Measurements from ENCODE around the gene TOGARAM2. TPM values are rescaled to one million over a fixed set of nuclear protein-coding genes. Genes with fewer than 3 reads are reported as not detected.
A peak's percentile ranks its signal among the peaks of the same experiment; 100 is the strongest.

Gene TOGARAM2
- total RNA-seq, 2 experiments from 2014 or later = 10.0 to 10.5 TPM

DNA sequence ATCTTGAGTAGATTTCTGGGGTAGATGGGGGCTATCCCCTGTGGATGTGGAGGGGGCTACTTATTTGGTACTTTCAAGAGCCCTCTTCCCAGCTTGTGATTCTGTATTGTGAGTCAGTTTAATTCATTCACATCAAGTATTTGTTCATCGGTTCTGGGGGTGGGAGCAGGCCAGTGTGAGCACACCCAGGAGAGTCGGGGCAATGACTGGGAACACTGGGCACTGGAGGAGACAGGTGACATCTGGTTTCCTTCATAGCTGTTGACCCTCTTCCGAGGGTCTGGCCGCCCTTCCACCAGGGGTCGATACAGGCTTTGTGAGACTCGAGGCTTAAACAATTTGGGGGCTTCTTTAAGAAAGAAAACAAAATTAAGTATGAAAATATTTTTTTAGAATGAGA lies 2.5 kb upstream of the TOGARAM2 start:
- ATAC-seq = no peak
- H3K27ac Mint-ChIP-seq = peak overlapping the region; percentile 1
- no peaks in the 10 kb centered on the region for H3K36me3 Mint-ChIP-seq (ENCODE audit: low read depth)
- DNase-seq = no peak
- H3K27me3 Mint-ChIP-seq (ENCODE audit: low read depth) = no peaks in the 10 kb centered on the region
- POLR2A ChIA-PET = no interaction called here
- H3K9me3 Mint-ChIP-seq (ENCODE audit: insufficient read depth) = no peaks in the 10 kb centered on the region
- peaks cover 3% of the 10 kb centered on the region for H3K4me1 Mint-ChIP-seq (ENCODE audit: low read depth)
- no peak overlapping the region for H3K4me3 Mint-ChIP-seq
- CTCF ChIA-PET = interaction anchor here (0.9 kb wide), 1 partner anchor 219 kb away, joined by 3 read pairs; no protein-coding TSS in a partner anchor

GRCh38 chr2:28979041-28979440 lies 2.1 kb upstream of the TOGARAM2 start:
- H3K4me1 Mint-ChIP-seq (ENCODE audit: low read depth) = peaks cover 3% of the 10 kb centered on the region
- H3K4me3 Mint-ChIP-seq = no peak overlapping the region
- ChIA-PET CTCF (no interaction called here), POLR2A (no interaction called here)
- H3K27ac Mint-ChIP-seq = no peak overlapping the region
- no peaks in the 10 kb centered on the region for H3K9me3 Mint-ChIP-seq (ENCODE audit: insufficient read depth)
- H3K36me3 Mint-ChIP-seq (ENCODE audit: low read depth) = no peaks in the 10 kb centered on the region
- H3K27me3 Mint-ChIP-seq (ENCODE audit: low read depth) = no peaks in the 10 kb centered on the region
- DNase-seq = no peak
- ATAC-seq = no peak

- ATAC-seq = no peak
- H3K9me3 Mint-ChIP-seq (ENCODE audit: insufficient read depth) = no peaks in the 10 kb centered on the region
- H3K27ac Mint-ChIP-seq = no peak overlapping the region
Measured at GRCh38 chr2:28979576-28980366, 1.3 kb upstream of the TOGARAM2 start.

DNA sequence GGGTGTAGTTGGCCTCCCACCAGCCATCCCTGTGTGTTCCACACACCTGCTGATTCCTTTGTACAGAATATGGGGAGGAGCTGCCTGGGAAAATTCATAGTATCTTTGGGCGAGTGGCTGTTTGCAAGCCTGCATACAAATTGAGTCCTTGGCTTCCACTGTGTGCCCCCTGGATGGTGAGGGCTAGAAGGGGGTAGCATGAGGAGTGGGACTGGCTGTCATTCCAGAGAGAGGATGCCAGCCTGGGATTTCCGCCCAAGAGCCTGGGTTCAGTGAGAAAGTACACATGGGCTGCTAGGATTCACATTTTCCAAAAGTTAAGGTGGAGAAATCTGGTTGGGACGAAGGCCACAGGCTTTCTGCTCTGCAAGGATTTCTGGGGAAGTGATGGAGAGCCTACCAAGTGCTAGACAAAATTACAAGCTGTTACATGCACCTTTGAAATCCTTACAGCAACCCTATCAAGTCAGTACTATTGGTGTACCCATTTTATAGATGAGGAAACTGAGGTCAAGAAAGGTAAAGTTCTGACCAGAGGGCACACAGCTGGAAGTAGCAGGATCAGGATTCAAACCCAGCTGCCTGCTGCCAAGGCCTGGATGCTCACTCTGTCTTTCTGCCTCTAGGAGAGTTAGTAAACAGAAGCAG lies 606 bp upstream of the TOGARAM2 start:
- no peak overlapping the region for H3K4me3 Mint-ChIP-seq
- no peaks in the 10 kb centered on the region for H3K9me3 Mint-ChIP-seq (ENCODE audit: insufficient read depth)
- ATAC-seq = no peak
- no peak for DNase-seq
- no peak overlapping the region for H3K27ac Mint-ChIP-seq
- POLR2A ChIA-PET = interaction anchor here (0.9 kb wide), 1 partner anchor 135 kb away, joined by 3 read pairs; no protein-coding TSS in a partner anchor
- peaks cover 3% of the 10 kb centered on the region for H3K4me1 Mint-ChIP-seq (ENCODE audit: low read depth)
- no peaks in the 10 kb centered on the region for H3K27me3 Mint-ChIP-seq (ENCODE audit: low read depth)
- H3K36me3 Mint-ChIP-seq (ENCODE audit: low read depth) = no peaks in the 10 kb centered on the region
- CTCF ChIA-PET = no interaction called here

More at GRCh38 chr2:28979576-28980366, 1.3 kb upstream of the TOGARAM2 start:
- CTCF ChIA-PET = no interaction called here
- H3K4me3 Mint-ChIP-seq = no peak overlapping the region
- POLR2A ChIA-PET = interaction anchor here (0.9 kb wide), 1 partner anchor 136 kb away, joined by 3 read pairs; no protein-coding TSS in a partner anchor
- H3K36me3 Mint-ChIP-seq (ENCODE audit: low read depth) = no peaks in the 10 kb centered on the region
- DNase-seq = no peak
- peaks cover 3% of the 10 kb centered on the region for H3K4me1 Mint-ChIP-seq (ENCODE audit: low read depth)
- no peaks in the 10 kb centered on the region for H3K27me3 Mint-ChIP-seq (ENCODE audit: low read depth)

GRCh38 chr2:28981620-28982376 lies 700 bp downstream of the TOGARAM2 start:
- no peak for ATAC-seq
- H3K27me3 Mint-ChIP-seq (ENCODE audit: low read depth) = no peaks in the 10 kb centered on the region
- H3K4me1 Mint-ChIP-seq (ENCODE audit: low read depth) = peaks cover 11% of the 10 kb centered on the region
- H3K9me3 Mint-ChIP-seq (ENCODE audit: insufficient read depth) = no peaks in the 10 kb centered on the region
- H3K4me3 Mint-ChIP-seq = no peak overlapping the region
- CTCF ChIA-PET = interaction anchor here (0.9 kb wide), 1 partner anchor 11 kb away, joined by 3 read pairs; no protein-coding TSS in a partner anchor
- H3K27ac Mint-ChIP-seq = no peak overlapping the region
- no peaks in the 10 kb centered on the region for H3K36me3 Mint-ChIP-seq (ENCODE audit: low read depth)
- POLR2A ChIA-PET = no interaction called here
- DNase-seq = no peak

GRCh38 chr2:28982381-28982950 lies 1.4 kb downstream of the TOGARAM2 start:
- H3K9me3 Mint-ChIP-seq (ENCODE audit: insufficient read depth) = no peaks in the 10 kb centered on the region
- H3K4me1 Mint-ChIP-seq (ENCODE audit: low read depth) = peaks cover 13% of the 10 kb centered on the region
- H3K4me3 Mint-ChIP-seq = no peak overlapping the region
- H3K27ac Mint-ChIP-seq = no peak overlapping the region
- ATAC-seq (no peak), DNase-seq (no peak)
- no peaks in the 10 kb centered on the region for H3K36me3 Mint-ChIP-seq (ENCODE audit: low read depth)
- ChIA-PET CTCF (interaction anchor here (0.9 kb wide), 1 partner anchor 11 kb away, joined by 3 read pairs; no protein-coding TSS in a partner anchor), POLR2A (no interaction called here)
- H3K27me3 Mint-ChIP-seq (ENCODE audit: low read depth) = no peaks in the 10 kb centered on the region

GRCh38 chr2:28986429-28986828 lies 5.3 kb downstream of the TOGARAM2 start:
- POLR2A ChIA-PET = no interaction called here
- DNase-seq = no peak
- H3K4me3 Mint-ChIP-seq = no peak overlapping the region

DNA sequence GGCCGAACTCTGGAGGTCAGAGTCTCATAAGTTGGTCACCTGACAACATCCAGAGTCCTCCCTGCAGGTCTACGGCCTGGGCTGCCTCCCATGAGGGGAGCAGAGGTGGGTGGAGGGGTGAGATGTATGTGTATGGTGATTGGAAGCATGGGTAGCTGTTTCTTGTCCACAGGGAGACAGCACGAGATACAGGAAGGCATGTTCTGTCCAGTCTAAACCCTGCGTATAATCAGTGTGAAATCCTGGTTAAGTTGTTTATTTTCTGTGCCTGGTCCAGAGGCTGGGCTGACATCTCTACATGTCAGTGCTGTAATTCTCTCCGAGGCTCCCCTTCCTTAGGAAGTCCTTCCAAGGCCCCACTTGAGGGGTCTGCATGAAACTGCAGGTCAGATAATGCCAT lies 8.9 kb downstream of the TOGARAM2 start:
- ATAC-seq = no peak
- Mint-ChIP-seq H3K27ac (no peak overlapping the region), H3K27me3 (ENCODE audit: low read depth) (peaks cover 4% of the 10 kb centered on the region), H3K36me3 (ENCODE audit: low read depth) (no peaks in the 10 kb centered on the region), H3K9me3 (ENCODE audit: insufficient read depth) (no peaks in the 10 kb centered on the region), H3K4me3 (no peak overlapping the region), H3K4me1 (ENCODE audit: low read depth) (peaks cover 10% of the 10 kb centered on the region)
- DNase-seq = no peak
- ChIA-PET POLR2A (no interaction called here), CTCF (no interaction called here)

More at GRCh38 chr2:28986429-28986828, 5.3 kb downstream of the TOGARAM2 start:
- Mint-ChIP-seq H3K27ac (no peak overlapping the region), H3K4me1 (ENCODE audit: low read depth) (peaks cover 10% of the 10 kb centered on the region), H3K9me3 (ENCODE audit: insufficient read depth) (no peaks in the 10 kb centered on the region), H3K36me3 (ENCODE audit: low read depth) (no peaks in the 10 kb centered on the region), H3K27me3 (ENCODE audit: low read depth) (peaks cover 4% of the 10 kb centered on the region)
- no peak for ATAC-seq
- CTCF ChIA-PET = no interaction called here

DNA sequence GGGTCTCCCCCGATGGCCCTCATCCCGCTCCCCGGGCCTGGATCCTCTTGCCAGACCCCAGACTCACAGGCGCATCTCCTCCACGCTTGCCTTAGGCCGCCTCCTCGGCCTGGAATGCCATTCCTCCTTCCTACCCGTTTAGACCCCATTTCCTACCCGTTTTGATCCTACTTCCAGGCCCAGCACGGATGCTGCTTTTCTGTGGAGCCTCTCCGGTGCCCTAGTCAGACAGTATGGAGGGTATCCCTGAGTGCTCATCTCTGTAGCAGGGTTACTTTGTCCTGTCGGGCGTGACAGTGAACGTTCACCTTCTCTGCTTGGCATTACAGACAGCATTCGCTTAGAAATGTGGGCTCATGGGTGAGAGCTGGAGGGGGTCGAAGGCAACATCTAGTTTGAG lies 9.3 kb downstream of the TOGARAM2 start:
- Mint-ChIP-seq H3K27ac (no peak overlapping the region), H3K27me3 (ENCODE audit: low read depth) (peaks cover 4% of the 10 kb centered on the region), H3K4me1 (ENCODE audit: low read depth) (peaks cover 10% of the 10 kb centered on the region), H3K36me3 (ENCODE audit: low read depth) (no peaks in the 10 kb centered on the region), H3K4me3 (no peak overlapping the region), H3K9me3 (ENCODE audit: insufficient read depth) (no peaks in the 10 kb centered on the region)
- ChIA-PET POLR2A (no interaction called here), CTCF (no interaction called here)
- no peak for DNase-seq
- no peak for ATAC-seq

- DNase-seq = no peak
- CTCF ChIA-PET = no interaction called here
- no peak overlapping the region for H3K27ac Mint-ChIP-seq
Measured at GRCh38 chr2:28991021-28991420, 9.9 kb downstream of the TOGARAM2 start.

GRCh38 chr2:28991460-28991859 lies 10.4 kb downstream of the TOGARAM2 start:
- H3K36me3 Mint-ChIP-seq (ENCODE audit: low read depth) = no peaks in the 10 kb centered on the region
- CTCF ChIA-PET = no interaction called here
- H3K27ac Mint-ChIP-seq = no peak overlapping the region
- DNase-seq = no peak
- POLR2A ChIA-PET = interaction anchor here (0.7 kb wide), 1 partner anchor 47 kb away, joined by 3 read pairs; no protein-coding TSS in a partner anchor
- ATAC-seq = no peak
- H3K4me1 Mint-ChIP-seq (ENCODE audit: low read depth) = peaks cover 6% of the 10 kb centered on the region
- no peak overlapping the region for H3K4me3 Mint-ChIP-seq
- peaks cover 4% of the 10 kb centered on the region for H3K27me3 Mint-ChIP-seq (ENCODE audit: low read depth)
- no peaks in the 10 kb centered on the region for H3K9me3 Mint-ChIP-seq (ENCODE audit: insufficient read depth)

More at GRCh38 chr2:28991021-28991420, 9.9 kb downstream of the TOGARAM2 start:
- H3K4me1 Mint-ChIP-seq (ENCODE audit: low read depth) = peaks cover 10% of the 10 kb centered on the region
- peaks cover 4% of the 10 kb centered on the region for H3K27me3 Mint-ChIP-seq (ENCODE audit: low read depth)
- no peak for ATAC-seq
- no peaks in the 10 kb centered on the region for H3K9me3 Mint-ChIP-seq (ENCODE audit: insufficient read depth)
- H3K36me3 Mint-ChIP-seq (ENCODE audit: low read depth) = no peaks in the 10 kb centered on the region
- no peak overlapping the region for H3K4me3 Mint-ChIP-seq
- POLR2A ChIA-PET = interaction anchor here (0.7 kb wide), 1 partner anchor 47 kb away, joined by 3 read pairs; no protein-coding TSS in a partner anchor
